K562 (cell line): ENCODE results near the gene SPATA2L. TPM values are rescaled to one million over a fixed set of nuclear protein-coding genes. Genes with fewer than 3 reads are reported as not detected.

Source experiments
- ATAC-seq: fragments of 200-7000 bp; cut with Tn5 transposase; 3 replicates; pipeline ENCODE4 v1.9.1; 2020; ENCODE audit warnings: moderate library complexity
- BruUV-seq: library from RNA; stranded (reverse); fragments of 400-500 nt; replicated peaks from 2 replicates; lab custom pipeline; 2021; lab: Mats Ljungman, UMichigan
- CTCF ChIA-PET: fragments of 300-600 bp; formaldehyde crosslinking; extraction: SDS; loops from one replicate; lab custom pipeline; 2021; ENCODE audit warnings: low intra/inter-chr PET ratio; lab: Yijun Ruan, JAX
- POLR2A ChIA-PET: fragments of 300-600, 350-650 bp; sonication (Branson Sonifier 250); formaldehyde crosslinking; extraction: SDS; loops from one replicate; lab custom pipeline; 2021; ENCODE audit warnings: antibody characterized with exemption, inconsistent platforms; lab: Yijun Ruan, JAX
- DNase-seq, 4 experiments: peaks; one replicate each; pipeline versions ENCODE4 v3.0.0 to v3.0.0-alpha.2; 2011 to 2018; ENCODE audit warnings: low spot score in 3 of 4, mixed read lengths in 3 of 4; ENCODE audit errors: extremely low read depth in 1 of 4
- FAIRE-seq: peaks from 2 replicates; lab custom pipeline; 2011; peaks lifted over from hg19 to GRCh38; lab: Jason Lieb, UNC
- H2AFZ ChIP-seq: 2 replicates; pipeline ENCODE4 v1.6.0; 2011; ENCODE audit warnings: low read depth, low read length, control low read depth, inconsistent platforms
- H3K27ac ChIP-seq: fragments of 200-600 bp; 3 replicates; pipeline ENCODE4 v1.8.0; 2011; ENCODE audit warnings: low read depth, mild to moderate bottlenecking, control low read depth, inconsistent platforms, low read length, moderate library complexity, mixed read lengths; ENCODE audit errors: extremely low read depth
- H3K27me3 ChIP-seq, 2 experiments: fragments of 300-600 bp in 1 of 2; 2 replicates in 1 of 2; 3 replicates in 1 of 2; pipeline versions ENCODE4 v1.6.0 to v1.8.0; 2011; ENCODE audit warnings: inconsistent platforms in 2 of 2, low read length in 2 of 2, mild to moderate bottlenecking in 1 of 2, mixed read lengths in 1 of 2, moderate library complexity in 1 of 2; ENCODE audit not compliant: control insufficient read depth in 2 of 2, insufficient read depth in 2 of 2
- H3K36me3 ChIP-seq: fragments of 300-600 bp; 3 replicates; pipeline ENCODE4 v1.8.0; 2011; ENCODE audit warnings: mild to moderate bottlenecking, low read length, inconsistent platforms; ENCODE audit not compliant: control insufficient read depth, insufficient read depth
- H3K4me1 ChIP-seq, 2 experiments: fragments of 200-600 bp in 1 of 2; replicated peaks in 1 of 2; 2 replicates in 1 of 2; 3 replicates in 1 of 2; pipeline versions ENCODE4 v1.5.1 to v1.8.0; 2011; ENCODE audit warnings: inconsistent platforms in 2 of 2, low read length in 2 of 2, mild to moderate bottlenecking in 1 of 2, mixed read lengths in 1 of 2, moderate library complexity in 1 of 2; ENCODE audit not compliant: control insufficient read depth in 2 of 2, insufficient read depth in 2 of 2
- H3K4me2 ChIP-seq: 2 replicates; pipeline ENCODE4 v1.6.1; 2011; ENCODE audit warnings: low read length, control low read depth, inconsistent platforms, mixed read lengths; ENCODE audit not compliant: insufficient read depth
- H3K4me3 ChIP-seq: fragments of 200-600 bp; sonication (generic), shearing (Covaris generic); 2 replicates; pipeline ENCODE4 v1.5.1; 2016; ENCODE audit warnings: control low read depth, inconsistent platforms
- H3K79me2 ChIP-seq: fragments of 200-600 bp; 3 replicates; pipeline ENCODE4 v1.8.0; 2011; ENCODE audit warnings: low read length, inconsistent platforms; ENCODE audit not compliant: control insufficient read depth, insufficient read depth
- H3K9ac ChIP-seq, 2 experiments: 2 replicates each; pipeline versions ENCODE4 v1.6.0 to v1.6.1; 2011; ENCODE audit warnings: low read depth in 2 of 2, low read length in 2 of 2, control low read depth in 1 of 2, inconsistent platforms in 1 of 2, mild to moderate bottlenecking in 1 of 2, mixed read lengths in 1 of 2; ENCODE audit not compliant: insufficient read depth in 1 of 2
- H3K9me1 ChIP-seq: one replicate; pipeline ENCODE4 v1.6.0; 2011; ENCODE audit warnings: inconsistent platforms, mild to moderate bottlenecking, low read length, moderate library complexity; ENCODE audit not compliant: control insufficient read depth, insufficient read depth
- H3K9me3 ChIP-seq: replicated peaks from 2 replicates; pipeline ENCODE4 v1.5.1; 2011; ENCODE audit warnings: low read depth, low read length, inconsistent platforms; ENCODE audit not compliant: control insufficient read depth, insufficient read depth
- H4K20me1 ChIP-seq: replicated peaks from 2 replicates; pipeline ENCODE4 v1.6.1; 2011; ENCODE audit warnings: low read length, inconsistent platforms, mixed read lengths; ENCODE audit not compliant: control insufficient read depth, insufficient read depth
- ATF7 ChIP-seq: fragments of 450-650 bp; IDR thresholded peaks from 2 replicates; pipeline ENCODE4 v1.7.1; 2014; ENCODE audit warnings: mild to moderate bottlenecking, moderate library complexity
- DMBX1 ChIP-seq: fragments of 250-450 bp; sonication (Bioruptor Pico); IDR thresholded peaks from 2 replicates; pipeline ENCODE4 v1.8.0; 2022; ENCODE audit warnings: inconsistent platforms, mild to moderate bottlenecking, moderate library complexity, borderline replicate concordance
- ETS2 ChIP-seq: IDR thresholded peaks from 2 replicates; pipeline ENCODE4 v1.6.1; 2016; ENCODE audit warnings: borderline replicate concordance, missing genetic modification characterization, mild to moderate bottlenecking, moderate library complexity, missing compliant biosample characterization; ENCODE audit not compliant: poor library complexity, severe bottlenecking
- PCBP1 ChIP-seq: fragments of 200-400 bp; formaldehyde crosslinking; IDR thresholded peaks from 2 replicates; pipeline ENCODE4 v1.6.1; 2018; ENCODE audit warnings: mild to moderate bottlenecking, low read depth, low read length; ENCODE audit not compliant: poor library complexity, severe bottlenecking
- WGBS: fragments of 100-300 bp; shearing (Covaris generic); methylation state at CpG from one replicate; pipeline ENCODE4 v1.1.6; 2016; ENCODE audit warnings: low coverage, mixed read lengths; ENCODE audit not compliant: insufficient coverage; ENCODE audit errors: missing lambda C conversion rate; 5-methylcytosine and 5-hydroxymethylcytosine counted together
- in situ Hi-C: fragments of 300-500 bp; cut with MboI; formaldehyde crosslinking; loops from 4 replicates; pipeline ENCODE4 v1.15.0; 2018; ENCODE audit warnings: inconsistent platforms, mixed read lengths
- intact Hi-C: fragments of 100-400 bp; cut with micrococcal nuclease; formaldehyde crosslinking; loops from 2 replicates; pipeline ENCODE4 v1.14.2; 2022
- polyA plus RNA-seq, 8 experiments: library from polyadenylated mRNA; depleted of rRNA in 4 of 8; stranded (reverse) in 5 of 8; unstranded in 3 of 8; fragments of >200 nt; fragmentation: Nextera tagmentation in 2 of 8; fragmentation: Illumina TruSeq in 1 of 8; extraction: Ambion mirVana in 2 of 8; extraction: Trizol in 1 of 8; gene quantifications; 2 replicates each; pipeline versions ENCODE4 v1.2.1 to v1.2.3, GENCODE V29; 2011 to 2014; ENCODE audit warnings: inconsistent platforms in 1 of 8, missing spikeins in 1 of 8
- total RNA-seq, 7 experiments: library from RNA; depleted of rRNA in 6 of 7; stranded (reverse); fragments of >200 nt in 6 of 7; fragmentation: Illumina TruSeq in 2 of 7; extraction: Trizol in 2 of 7; gene quantifications; 2 replicates each; pipeline versions ENCODE4 v1.2.1 to v1.2.3, GENCODE V29; 2011 to 2021; ENCODE audit warnings: low replicate concordance in 1 of 7
- TF ChIP-seq, protein P1 (sequence below): fragments of 450-650 bp; IDR thresholded peaks from 2 replicates; pipeline ENCODE4 v1.6.1; 2016; ENCODE audit warnings: mild to moderate bottlenecking, moderate library complexity
- TF ChIP-seq, protein P2 (sequence below): IDR thresholded peaks from 2 replicates; pipeline ENCODE4 v1.6.1; 2011; ENCODE audit not compliant: insufficient read length; ENCODE audit errors: extremely low read depth
- TF ChIP-seq, protein P3 (sequence below): fragments of 250-450 bp; sonication (Bioruptor Pico); IDR thresholded peaks from 2 replicates; pipeline ENCODE4 v1.9.0; 2021; ENCODE audit warnings: mild to moderate bottlenecking

The SPATA2L gene
- total and polyA plus RNA-seq, 9 of the 15 experiments (the other 6 are each of a cell fraction or from before 2014, with no cell fraction given) = 0.13 to 19.2 (median 4.8) TPM; not detected in 1

DNA sequence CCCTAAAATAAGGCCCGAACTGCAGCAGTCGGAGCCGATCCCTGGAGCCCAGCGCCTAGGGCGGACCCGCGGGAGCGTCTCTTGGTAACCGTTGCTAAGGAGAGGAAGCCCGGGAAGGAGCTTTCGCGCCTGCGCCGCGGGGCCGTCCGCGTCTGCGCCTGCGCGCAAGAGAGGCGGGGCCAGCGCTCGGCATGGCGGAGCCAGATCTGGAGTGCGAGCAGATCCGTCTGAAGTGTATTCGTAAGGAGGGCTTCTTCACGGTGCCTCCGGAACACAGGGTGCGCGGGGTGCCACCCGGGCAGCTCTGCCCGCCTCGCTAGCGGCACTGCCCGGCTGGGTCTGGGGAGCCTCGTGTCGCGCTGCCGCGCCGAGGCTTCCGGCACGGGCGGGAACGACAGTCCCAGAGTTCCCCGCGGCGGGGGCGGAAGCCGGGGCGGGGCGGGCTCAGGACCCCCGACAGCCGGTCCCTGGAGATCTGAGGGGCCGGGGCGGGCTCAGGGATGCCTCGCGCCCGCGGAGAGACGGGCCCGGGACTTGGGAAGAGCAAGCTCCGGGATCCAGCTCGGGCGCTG is 14.9 kb downstream of the SPATA2L start, which contains the start of gene CDK10:
Gene CDK10, plus strand, starts transcription at position 170 of the 572 bp plus-strand sequence. Its CDS starts 22 bp downstream, at position 192.
- POLR2A ChIA-PET = interaction anchor here (0.6 to 1.5 kb wide), 9 partner anchors 9 to 122 kb away, joined by 3 to 16 read pairs (median 4); no protein-coding TSS in a partner anchor
- CTCF ChIA-PET = interaction anchor here (0.5 kb wide), 1 partner anchor 261 kb away, joined by 3 read pairs; no protein-coding TSS in a partner anchor
- H3K36me3 ChIP-seq = peaks cover 33% of the 10 kb centered on the region; the same call in 2 of the 3 replicates
- FAIRE-seq (peak; percentile 93), DNase-seq (peak; percentile 95 to 99 (median 98)), ATAC-seq (peak; percentile 96)
- peak within 1 kb of the TSS; percentile 93 for H3K4me2 ChIP-seq
- peaks cover 6 to 30% of the 10 kb centered on the region in 2 experiments for H3K4me1 ChIP-seq
- peaks cover 25% of the 10 kb centered on the region for H3K79me2 ChIP-seq
- H2AFZ ChIP-seq = peak within 1 kb of the TSS; percentile 100
- H3K9me1 ChIP-seq = no peaks in the 10 kb centered on the region
- no peaks in the 10 kb centered on the region for H3K27me3 ChIP-seq
- 0 out of 2 replicates have a peak, but pooled peaks cover 3% of the 10 kb centered on the region for H3K9me3 ChIP-seq
- H3K9ac ChIP-seq = peak within 1 kb of the TSS; percentile 92 to 96
- H3K27ac ChIP-seq = peak within 1 kb of the TSS; percentile 97
- under 1% methylated on average over 41 of the region's 67 CpGs for WGBS
- BruUV-seq = no TSS peak
- peak within 1 kb of the TSS; percentile 93 for H3K4me3 ChIP-seq
- 0 out of 2 replicates have a peak, but pooled peaks cover 7% of the 10 kb centered on the region for H4K20me1 ChIP-seq
- intact Hi-C loops (no loop called here), in situ Hi-C loops (no loop called here)
- TF ChIP-seq PCBP1 (peak; percentile 53), ETS2 (no peak), ATF7 (peak; percentile 69), DMBX1 (CRISPR knock-in tag) (0 out of 2 replicates have a peak, but pooled peaks have one; percentile 26)
- TF ChIP-seq, protein P1, sequence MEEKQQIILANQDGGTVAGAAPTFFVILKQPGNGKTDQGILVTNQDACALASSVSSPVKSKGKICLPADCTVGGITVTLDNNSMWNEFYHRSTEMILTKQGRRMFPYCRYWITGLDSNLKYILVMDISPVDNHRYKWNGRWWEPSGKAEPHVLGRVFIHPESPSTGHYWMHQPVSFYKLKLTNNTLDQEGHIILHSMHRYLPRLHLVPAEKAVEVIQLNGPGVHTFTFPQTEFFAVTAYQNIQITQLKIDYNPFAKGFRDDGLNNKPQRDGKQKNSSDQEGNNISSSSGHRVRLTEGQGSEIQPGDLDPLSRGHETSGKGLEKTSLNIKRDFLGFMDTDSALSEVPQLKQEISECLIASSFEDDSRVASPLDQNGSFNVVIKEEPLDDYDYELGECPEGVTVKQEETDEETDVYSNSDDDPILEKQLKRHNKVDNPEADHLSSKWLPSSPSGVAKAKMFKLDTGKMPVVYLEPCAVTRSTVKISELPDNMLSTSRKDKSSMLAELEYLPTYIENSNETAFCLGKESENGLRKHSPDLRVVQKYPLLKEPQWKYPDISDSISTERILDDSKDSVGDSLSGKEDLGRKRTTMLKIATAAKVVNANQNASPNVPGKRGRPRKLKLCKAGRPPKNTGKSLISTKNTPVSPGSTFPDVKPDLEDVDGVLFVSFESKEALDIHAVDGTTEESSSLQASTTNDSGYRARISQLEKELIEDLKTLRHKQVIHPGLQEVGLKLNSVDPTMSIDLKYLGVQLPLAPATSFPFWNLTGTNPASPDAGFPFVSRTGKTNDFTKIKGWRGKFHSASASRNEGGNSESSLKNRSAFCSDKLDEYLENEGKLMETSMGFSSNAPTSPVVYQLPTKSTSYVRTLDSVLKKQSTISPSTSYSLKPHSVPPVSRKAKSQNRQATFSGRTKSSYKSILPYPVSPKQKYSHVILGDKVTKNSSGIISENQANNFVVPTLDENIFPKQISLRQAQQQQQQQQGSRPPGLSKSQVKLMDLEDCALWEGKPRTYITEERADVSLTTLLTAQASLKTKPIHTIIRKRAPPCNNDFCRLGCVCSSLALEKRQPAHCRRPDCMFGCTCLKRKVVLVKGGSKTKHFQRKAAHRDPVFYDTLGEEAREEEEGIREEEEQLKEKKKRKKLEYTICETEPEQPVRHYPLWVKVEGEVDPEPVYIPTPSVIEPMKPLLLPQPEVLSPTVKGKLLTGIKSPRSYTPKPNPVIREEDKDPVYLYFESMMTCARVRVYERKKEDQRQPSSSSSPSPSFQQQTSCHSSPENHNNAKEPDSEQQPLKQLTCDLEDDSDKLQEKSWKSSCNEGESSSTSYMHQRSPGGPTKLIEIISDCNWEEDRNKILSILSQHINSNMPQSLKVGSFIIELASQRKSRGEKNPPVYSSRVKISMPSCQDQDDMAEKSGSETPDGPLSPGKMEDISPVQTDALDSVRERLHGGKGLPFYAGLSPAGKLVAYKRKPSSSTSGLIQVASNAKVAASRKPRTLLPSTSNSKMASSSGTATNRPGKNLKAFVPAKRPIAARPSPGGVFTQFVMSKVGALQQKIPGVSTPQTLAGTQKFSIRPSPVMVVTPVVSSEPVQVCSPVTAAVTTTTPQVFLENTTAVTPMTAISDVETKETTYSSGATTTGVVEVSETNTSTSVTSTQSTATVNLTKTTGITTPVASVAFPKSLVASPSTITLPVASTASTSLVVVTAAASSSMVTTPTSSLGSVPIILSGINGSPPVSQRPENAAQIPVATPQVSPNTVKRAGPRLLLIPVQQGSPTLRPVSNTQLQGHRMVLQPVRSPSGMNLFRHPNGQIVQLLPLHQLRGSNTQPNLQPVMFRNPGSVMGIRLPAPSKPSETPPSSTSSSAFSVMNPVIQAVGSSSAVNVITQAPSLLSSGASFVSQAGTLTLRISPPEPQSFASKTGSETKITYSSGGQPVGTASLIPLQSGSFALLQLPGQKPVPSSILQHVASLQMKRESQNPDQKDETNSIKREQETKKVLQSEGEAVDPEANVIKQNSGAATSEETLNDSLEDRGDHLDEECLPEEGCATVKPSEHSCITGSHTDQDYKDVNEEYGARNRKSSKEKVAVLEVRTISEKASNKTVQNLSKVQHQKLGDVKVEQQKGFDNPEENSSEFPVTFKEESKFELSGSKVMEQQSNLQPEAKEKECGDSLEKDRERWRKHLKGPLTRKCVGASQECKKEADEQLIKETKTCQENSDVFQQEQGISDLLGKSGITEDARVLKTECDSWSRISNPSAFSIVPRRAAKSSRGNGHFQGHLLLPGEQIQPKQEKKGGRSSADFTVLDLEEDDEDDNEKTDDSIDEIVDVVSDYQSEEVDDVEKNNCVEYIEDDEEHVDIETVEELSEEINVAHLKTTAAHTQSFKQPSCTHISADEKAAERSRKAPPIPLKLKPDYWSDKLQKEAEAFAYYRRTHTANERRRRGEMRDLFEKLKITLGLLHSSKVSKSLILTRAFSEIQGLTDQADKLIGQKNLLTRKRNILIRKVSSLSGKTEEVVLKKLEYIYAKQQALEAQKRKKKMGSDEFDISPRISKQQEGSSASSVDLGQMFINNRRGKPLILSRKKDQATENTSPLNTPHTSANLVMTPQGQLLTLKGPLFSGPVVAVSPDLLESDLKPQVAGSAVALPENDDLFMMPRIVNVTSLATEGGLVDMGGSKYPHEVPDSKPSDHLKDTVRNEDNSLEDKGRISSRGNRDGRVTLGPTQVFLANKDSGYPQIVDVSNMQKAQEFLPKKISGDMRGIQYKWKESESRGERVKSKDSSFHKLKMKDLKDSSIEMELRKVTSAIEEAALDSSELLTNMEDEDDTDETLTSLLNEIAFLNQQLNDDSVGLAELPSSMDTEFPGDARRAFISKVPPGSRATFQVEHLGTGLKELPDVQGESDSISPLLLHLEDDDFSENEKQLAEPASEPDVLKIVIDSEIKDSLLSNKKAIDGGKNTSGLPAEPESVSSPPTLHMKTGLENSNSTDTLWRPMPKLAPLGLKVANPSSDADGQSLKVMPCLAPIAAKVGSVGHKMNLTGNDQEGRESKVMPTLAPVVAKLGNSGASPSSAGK = peak; percentile 96
- TF ChIP-seq, protein P2, sequence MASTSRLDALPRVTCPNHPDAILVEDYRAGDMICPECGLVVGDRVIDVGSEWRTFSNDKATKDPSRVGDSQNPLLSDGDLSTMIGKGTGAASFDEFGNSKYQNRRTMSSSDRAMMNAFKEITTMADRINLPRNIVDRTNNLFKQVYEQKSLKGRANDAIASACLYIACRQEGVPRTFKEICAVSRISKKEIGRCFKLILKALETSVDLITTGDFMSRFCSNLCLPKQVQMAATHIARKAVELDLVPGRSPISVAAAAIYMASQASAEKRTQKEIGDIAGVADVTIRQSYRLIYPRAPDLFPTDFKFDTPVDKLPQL = no peak
- TF ChIP-seq, protein P3, sequence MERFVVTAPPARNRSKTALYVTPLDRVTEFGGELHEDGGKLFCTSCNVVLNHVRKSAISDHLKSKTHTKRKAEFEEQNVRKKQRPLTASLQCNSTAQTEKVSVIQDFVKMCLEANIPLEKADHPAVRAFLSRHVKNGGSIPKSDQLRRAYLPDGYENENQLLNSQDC (CRISPR knock-in tag) = no peak
